Kidney glomerular epithelial cell (primary cell): ENCODE results near the gene MAMDC4.
"Not testable (repeated sequence)": the region's sequence is repeated elsewhere in the genome, so short reads cannot be mapped to it uniquely, and the experiment has no call there.

Experiments
- DNase-seq: peaks from one replicate; lab custom pipeline; 2025; lab: John Stamatoyannopoulos, UW

The MAMDC4 gene

GRCh38 chr9:136862849-136863622 is 10.9 kb downstream of the MAMDC4 start:
- DNase-seq: no peak

- no peak for DNase-seq
These were observed 11.6 kb downstream of the MAMDC4 start for GRCh38 chr9:136863623-136864273.

GRCh38 chr9:136865041-136865767 is 13.1 kb downstream of the MAMDC4 start:
- DNase-seq: no peak

DNA sequence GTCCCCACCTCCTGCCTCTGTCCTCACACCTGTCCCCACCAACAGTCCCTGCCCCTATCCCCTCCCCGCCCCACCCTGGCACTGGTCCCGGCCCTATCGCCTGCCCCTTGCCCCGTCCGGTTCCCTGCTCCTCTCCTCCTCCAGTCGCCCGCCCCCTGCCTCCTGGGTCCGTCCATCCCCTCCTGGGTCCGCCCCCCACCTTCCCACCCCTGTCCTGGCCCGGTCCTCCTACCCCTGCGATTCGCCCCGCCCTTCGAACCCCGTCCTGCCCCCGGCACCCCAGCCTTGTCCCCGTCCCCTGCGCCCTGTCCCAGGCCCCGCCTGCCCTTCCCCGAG is 13.6 kb downstream of the MAMDC4 start:
- no peak for DNase-seq

GRCh38 chr9:136866898-136867421 is 14.8 kb downstream of the MAMDC4 start:
- not testable (repeated sequence) for DNase-seq

- no peak for DNase-seq
These were observed 15.3 kb downstream of the MAMDC4 start for GRCh38 chr9:136867480-136867879.

DNA sequence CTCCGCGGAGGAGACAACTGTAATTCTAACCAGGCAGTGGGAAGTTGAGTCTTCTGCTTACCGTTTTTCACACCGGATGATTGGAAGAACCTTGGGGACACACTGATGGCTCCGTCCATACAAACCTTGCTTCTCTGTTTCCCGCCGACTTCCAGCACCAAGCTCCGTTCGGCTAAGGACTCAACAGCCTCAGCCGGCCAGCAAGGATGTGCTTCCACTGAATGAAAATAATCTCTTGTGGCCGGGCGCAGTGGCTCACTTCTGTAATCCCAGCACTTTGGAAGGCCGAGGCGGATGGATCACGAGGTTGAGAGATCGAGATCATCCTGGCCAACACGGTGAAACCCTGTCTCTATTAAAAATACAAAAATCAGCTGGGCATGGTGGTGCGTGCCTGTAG is 15.8 kb downstream of the MAMDC4 start:
- DNase-seq: no peak

DNA sequence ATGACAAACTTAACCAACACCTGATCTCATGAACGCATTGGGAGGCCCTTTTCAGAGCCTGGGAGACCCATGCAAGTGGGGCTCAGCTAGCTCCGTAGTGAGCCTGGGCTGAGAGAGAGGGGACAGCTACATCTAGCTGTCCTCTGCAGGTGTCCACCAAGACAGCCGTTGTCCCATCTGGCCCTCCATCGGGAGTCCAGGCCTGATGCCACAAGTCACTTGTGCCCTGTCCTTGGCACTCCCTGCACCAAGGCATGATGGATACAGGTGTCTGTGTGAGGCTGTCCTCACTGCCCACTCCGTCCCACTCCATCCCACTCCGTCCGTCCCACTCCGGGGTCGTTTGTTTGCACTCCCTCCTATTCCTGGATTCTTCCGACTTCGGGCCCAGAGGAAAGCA is 16.5 kb downstream of the MAMDC4 start:
- no peak for DNase-seq

- DNase-seq: not testable (repeated sequence)
These were observed 17.5 kb downstream of the MAMDC4 start for GRCh38 chr9:136869611-136870010.

GRCh38 chr9:136875155-136875554 is 23.0 kb downstream of the MAMDC4 start:
- DNase-seq: no peak

DNA sequence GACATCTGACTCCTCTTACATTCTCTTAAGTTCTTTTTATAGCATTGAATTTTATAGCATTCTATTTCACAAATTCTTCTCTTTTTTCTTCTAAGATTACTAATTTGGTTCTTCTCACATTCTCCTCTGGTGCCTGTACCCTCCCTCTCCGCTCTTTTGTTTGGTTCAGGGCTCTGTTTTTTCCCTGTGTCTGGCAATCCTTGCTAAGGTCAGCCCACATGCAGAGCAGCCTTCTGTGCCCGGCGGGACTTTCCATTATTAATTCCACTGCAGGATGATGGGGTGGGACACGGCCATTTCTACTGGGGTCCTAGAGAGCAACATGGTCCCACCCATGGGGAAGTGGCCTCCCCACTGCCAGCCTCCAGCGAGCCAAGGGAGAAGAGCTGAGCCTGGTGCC is 24.3 kb downstream of the MAMDC4 start:
- DNase-seq: no peak

GRCh38 chr9:136880651-136881050 is 28.5 kb downstream of the MAMDC4 start:
- DNase-seq: no peak

DNA sequence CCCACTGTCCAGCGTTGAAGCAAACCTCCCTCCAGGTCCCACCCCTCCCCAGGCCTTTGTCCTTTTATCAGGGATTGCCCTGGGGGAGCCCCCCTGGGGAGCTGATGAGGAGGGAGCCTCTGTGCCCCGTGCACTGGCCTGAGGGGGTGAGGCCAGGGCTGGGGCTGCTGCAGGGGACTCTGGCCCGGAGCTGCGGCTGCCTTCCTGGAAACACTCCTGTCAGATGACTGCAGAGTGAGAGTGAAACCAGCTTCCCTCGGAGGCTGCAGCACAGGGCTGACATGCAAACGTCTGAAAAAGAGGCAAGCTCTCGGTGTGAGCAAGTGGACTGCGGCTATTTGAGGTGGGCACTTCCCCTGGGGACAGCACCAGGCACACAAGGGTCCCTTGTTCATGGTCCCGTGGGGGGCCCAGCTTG is 29.6 kb downstream of the MAMDC4 start:
- no peak for DNase-seq

GRCh38 chr9:136882109-136882946 is 30.2 kb downstream of the MAMDC4 start:
- DNase-seq: peak; percentile 72

GRCh38 chr9:136882947-136883283 is 30.8 kb downstream of the MAMDC4 start:
- not testable (repeated sequence) for DNase-seq

DNA sequence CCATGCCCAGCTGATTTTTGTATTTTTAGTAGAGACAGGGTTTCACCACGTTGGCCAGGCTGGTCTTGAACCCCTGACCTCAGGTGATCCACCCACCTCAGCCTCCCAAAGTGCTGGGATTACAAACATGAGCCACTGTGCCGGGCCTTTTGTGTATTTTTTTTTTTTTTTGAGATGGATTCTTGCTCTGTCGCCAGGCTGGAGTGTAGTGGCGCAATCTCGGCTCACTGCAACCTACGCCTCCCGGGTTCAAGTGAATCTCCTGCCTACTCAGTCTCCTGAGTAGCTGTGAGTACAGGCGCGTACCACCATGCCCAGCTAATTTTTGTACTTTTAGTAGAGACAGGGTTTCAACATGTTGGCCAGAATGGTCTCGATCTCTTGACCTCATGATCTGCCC is 31.5 kb downstream of the MAMDC4 start:
- DNase-seq: not testable (repeated sequence)

- peak; percentile 91 for DNase-seq
These were observed 33.9 kb downstream of the MAMDC4 start, which contains the start of gene TRAF2 for GRCh38 chr9:136885950-136886578. TSS of gene TRAF2 (plus strand) at chr9:136886516. CDS start at chr9:136898741, 12,225 bp downstream.

DNA sequence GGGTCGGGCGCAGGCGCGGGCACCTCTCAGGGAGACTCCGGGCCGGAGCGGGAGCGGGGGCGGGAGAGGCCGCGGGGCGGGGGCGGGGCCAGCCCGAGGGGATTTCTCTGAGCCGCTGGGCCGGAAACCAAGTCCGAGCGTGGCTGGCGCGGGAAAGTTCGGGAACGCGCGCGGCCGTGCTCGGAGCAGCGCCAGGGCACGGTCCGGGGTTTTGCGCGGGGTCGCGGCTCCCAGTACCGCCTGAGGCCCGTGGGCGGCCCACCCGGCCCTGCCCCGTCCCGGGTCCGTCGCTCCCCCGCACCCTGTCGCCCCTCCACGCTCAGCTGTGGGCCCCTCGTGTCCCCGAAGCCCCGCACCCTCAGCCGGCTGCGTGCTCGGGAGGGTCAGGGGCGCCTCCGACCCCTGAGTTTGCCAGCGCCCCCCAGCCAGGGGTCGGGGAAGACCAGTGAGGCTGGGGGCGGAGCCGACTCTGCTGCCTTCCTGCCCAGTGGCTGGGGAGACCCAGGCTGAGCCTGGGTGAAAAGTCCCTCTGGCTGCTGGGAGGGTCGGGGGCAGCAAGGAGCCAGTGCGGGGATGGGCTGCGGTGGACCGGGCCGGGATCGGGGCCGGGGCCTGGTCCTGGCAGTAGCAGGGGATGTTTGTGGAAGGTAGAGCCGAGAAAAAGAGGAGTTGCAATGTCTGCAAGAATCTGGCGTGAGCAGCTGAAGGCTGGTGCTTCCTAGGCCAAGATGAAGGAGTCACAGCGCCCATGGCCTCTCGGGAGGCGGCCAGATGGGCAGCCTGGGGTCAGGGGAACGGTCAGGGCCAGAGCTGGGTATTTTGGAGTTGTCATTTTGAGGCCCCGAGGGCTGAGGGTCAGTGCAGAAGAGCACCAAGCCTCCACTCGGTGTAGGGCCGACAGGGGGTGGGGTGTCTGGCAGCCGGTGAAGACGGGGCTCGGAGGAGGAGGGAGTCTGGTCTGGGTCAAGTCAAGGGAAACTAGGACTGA is 34.8 kb downstream of the MAMDC4 start:
- no peak for DNase-seq

DNA sequence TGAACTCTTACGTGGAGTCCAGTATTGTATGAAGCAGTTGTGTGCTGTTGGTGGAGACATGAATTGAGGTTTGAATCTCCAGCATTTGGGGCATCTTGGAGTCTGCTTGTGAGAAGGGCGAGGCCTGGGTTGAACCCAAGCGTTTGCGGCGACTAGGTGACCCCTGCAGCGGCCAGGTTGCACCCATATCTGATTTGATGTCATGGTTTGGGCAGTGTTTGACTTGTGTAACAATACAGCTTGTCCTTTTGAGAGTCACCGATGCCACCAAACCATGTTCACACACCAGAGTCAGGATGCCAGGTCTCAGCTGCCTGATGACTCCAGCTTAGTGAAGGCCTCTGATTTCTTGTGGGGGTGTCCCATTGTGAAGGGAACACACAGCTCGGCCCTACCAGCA is 36.3 kb downstream of the MAMDC4 start:
- DNase-seq: no peak

GRCh38 chr9:136889858-136890257 is 37.7 kb downstream of the MAMDC4 start:
- DNase-seq: no peak
